Mucosa of descending colon (tissue), 3 donors: ENCODE results near the gene SHANK3. TPM values are rescaled to one million over a fixed set of nuclear protein-coding genes. Genes with fewer than 3 reads are reported as not detected.
"Not testable (repeated sequence)": the region's sequence is repeated elsewhere in the genome, so short reads cannot be mapped to it uniquely, and the experiment has no call there.

Source experiments
- ATAC-seq: fragments of 200-7000 bp; cut with Tn5 transposase; one replicate; pipeline ENCODE4 v1.9.1; 2020; ENCODE audit warnings: mild to moderate bottlenecking, moderate library complexity
- DNase-seq, 3 donors: peaks; one replicate each; pipeline ENCODE4 v3.0.0-alpha.2; 2020
- H3K36me3 ChIP-seq: fragments of 200-600 bp; one replicate; pipeline ENCODE4 v1.8.0; 2021; ENCODE audit warnings: low read depth, mild to moderate bottlenecking
- H3K4me1 ChIP-seq: fragments of 200-600 bp; one replicate; pipeline ENCODE4 v1.8.0; 2021; ENCODE audit warnings: low read depth, mild to moderate bottlenecking
- H3K4me3 ChIP-seq: fragments of 200-600 bp; one replicate; pipeline ENCODE4 v1.8.0; 2021; ENCODE audit warnings: mild to moderate bottlenecking
- H3K9me3 ChIP-seq: fragments of 200-600 bp; one replicate; pipeline ENCODE4 v1.8.0; 2021; ENCODE audit warnings: mild to moderate bottlenecking
- intact Hi-C, 2 donors: fragments of 100-400 bp; cut with DNase I in 1 of 2; cut with micrococcal nuclease in 1 of 2; formaldehyde crosslinking; loops; one replicate each; pipeline versions ENCODE4 v1.11.0 to v1.11.1; 2022; cut with DNase I, micrococcal nuclease
- total RNA-seq, 3 donors: library from RNA; stranded (reverse); fragmentation: NEBNext Ultra II Directional in 2 of 3; extraction: Animal tissue kit (Norgen Biotek cat#: 25700) in 2 of 3; gene quantifications; one replicate each; pipeline versions ENCODE4 v1.2.1 to v1.2.4, GENCODE V29; 2021 to 2023
- TF ChIP-seq, protein P1 (sequence below): fragments of 200-600 bp; IDR thresholded peaks from one replicate; pipeline ENCODE4 v1.8.0; 2022; ENCODE audit warnings: antibody characterized with exemption, mild to moderate bottlenecking
- donor health status: DM: no; HTN: no; CAD: no; lungs with moderate emphysema.
- donor health status: DM: no; HTN: no; CAD: no.
- donor health status: DM: no; HTN: yes; CAD: no.

Gene SHANK3
- total RNA-seq, 3 donors from 2014 or later, result 3.9 to 14.2 (median 7.1) TPM

DNA sequence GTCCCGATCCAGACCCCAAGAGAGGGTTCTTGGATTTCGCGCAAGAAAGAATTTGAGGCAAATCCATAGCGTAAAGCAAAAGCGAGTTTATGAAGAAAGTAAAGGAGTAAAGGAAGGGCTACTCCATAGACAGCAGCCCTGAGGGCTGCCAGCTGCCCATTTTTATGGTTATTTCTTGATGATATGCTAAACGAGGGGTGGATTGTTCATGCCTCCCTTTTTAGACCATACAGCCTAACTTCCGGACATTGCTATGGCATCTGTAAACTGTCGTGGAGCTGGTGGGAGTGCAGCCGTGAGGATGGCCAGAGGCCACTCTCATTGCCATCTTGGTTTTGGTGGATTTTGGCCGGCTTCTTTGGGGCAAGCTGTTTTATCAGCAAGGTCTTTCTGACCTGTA lies 19.4 kb upstream of the SHANK3 start:
- TF ChIP-seq, protein P1, sequence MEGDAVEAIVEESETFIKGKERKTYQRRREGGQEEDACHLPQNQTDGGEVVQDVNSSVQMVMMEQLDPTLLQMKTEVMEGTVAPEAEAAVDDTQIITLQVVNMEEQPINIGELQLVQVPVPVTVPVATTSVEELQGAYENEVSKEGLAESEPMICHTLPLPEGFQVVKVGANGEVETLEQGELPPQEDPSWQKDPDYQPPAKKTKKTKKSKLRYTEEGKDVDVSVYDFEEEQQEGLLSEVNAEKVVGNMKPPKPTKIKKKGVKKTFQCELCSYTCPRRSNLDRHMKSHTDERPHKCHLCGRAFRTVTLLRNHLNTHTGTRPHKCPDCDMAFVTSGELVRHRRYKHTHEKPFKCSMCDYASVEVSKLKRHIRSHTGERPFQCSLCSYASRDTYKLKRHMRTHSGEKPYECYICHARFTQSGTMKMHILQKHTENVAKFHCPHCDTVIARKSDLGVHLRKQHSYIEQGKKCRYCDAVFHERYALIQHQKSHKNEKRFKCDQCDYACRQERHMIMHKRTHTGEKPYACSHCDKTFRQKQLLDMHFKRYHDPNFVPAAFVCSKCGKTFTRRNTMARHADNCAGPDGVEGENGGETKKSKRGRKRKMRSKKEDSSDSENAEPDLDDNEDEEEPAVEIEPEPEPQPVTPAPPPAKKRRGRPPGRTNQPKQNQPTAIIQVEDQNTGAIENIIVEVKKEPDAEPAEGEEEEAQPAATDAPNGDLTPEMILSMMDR, result no peak
- H3K4me1 ChIP-seq, result no peaks in the 10 kb centered on the region
- H3K4me3 ChIP-seq, result no peak overlapping the region
- DNase-seq, result no peak
- no peak for ATAC-seq
- intact Hi-C loops, result no loop called here
- no peaks in the 10 kb centered on the region for H3K36me3 ChIP-seq
- H3K9me3 ChIP-seq, result peaks cover 9% of the 10 kb centered on the region

DNA sequence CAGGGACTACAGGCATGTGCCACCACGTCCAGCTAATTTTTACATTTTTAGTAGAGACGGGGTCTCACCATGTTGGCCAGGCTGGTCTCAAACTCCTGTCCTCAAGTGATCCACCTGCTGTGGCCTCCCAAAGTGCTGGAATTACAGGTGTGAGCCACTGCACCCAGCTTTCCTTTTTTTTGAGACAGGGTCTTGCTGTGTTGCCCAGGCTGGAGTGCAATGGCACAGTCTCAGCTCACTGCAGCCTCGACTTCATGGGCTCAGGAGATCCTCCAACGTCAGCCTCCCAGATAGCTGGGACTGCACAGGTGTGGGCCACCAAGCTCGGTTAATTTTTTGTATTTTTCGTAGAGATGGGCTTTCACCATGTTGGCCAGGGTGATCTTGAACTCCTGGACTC lies 18.0 kb upstream of the SHANK3 start:
- ATAC-seq, H3K4me3 ChIP-seq, DNase-seq, H3K9me3 ChIP-seq, H3K36me3 ChIP-seq, H3K4me1 ChIP-seq, intact Hi-C loops: not testable (repeated sequence)

DNA sequence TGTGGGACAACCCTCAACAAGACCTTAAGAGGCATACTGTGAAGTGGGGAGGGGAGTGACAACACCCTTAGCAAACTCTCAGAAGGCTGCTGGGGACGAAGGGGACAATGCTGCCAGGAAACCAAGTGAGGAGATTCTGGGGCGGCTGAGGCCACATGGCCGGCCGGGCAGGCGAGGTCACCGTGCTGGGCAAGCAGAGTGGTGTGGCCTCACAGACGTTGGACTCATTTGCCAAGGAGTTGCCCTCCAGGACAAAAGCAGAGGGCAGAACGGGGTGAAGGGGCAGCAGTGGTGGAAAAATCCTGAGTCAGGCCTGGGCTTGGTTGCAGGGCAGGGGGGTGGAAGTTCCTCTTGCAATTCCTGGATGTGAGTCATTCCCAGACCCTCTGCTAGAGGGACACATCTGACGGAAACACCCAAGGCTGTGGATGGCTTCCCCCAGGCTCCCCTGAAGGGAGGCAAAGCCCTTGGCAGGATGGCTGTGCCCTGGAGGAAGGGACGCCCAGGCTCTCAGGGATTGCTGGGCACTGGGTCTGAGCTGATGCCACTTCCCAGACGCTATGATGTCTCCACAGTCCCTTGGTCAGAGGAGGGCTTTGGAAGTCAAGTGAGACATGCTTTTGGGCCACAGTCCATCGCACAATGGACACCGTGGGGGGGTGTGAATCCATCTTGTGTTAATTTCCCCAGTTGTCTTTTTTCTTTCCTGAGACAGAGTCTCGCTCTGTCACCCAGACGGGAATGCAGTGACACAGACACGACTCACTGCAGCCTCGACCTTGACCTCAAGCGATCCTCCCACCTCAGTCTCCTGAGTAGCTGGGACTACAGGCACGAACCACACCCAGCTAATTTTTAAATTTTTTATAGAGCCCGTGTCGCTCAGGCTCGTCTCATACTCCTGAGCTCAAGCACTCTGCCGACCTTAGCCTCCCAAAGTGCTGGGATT lies 16.2 kb upstream of the SHANK3 start:
- TF ChIP-seq, protein P1, result no peak
- H3K9me3 ChIP-seq, result no peaks in the 10 kb centered on the region
- intact Hi-C loops, result no loop called here
- no peak for ATAC-seq
- no peak overlapping the region for H3K4me3 ChIP-seq
- DNase-seq, result no peak
- H3K36me3 ChIP-seq, result no peaks in the 10 kb centered on the region
- no peaks in the 10 kb centered on the region for H3K4me1 ChIP-seq

DNA sequence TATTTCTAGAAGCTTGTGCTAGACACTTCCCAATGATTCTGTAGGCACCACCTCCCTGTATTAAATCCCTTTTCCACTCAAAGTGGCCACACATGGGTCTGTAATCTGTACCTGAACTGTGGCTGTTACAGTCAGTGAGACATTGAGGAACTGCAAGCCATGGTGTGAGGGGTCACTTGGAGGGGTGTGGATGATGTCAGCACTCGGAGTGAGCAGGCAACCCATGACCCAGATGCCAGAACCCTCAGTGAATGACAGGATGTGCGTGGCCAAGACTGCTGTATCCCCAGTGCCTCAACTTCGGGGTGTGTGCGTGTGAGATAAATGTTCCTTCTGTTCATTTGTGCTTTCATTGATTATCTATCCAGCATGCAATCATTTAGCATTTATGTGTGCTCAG lies 14.7 kb upstream of the SHANK3 start:
- intact Hi-C loops, result no loop called here
- Histone ChIP-seq H3K4me1 (no peaks in the 10 kb centered on the region), H3K9me3 (no peaks in the 10 kb centered on the region), H3K4me3 (no peak overlapping the region), H3K36me3 (no peaks in the 10 kb centered on the region)
- no peak for DNase-seq
- ATAC-seq, result no peak
- TF ChIP-seq, protein P1, result no peak

DNA sequence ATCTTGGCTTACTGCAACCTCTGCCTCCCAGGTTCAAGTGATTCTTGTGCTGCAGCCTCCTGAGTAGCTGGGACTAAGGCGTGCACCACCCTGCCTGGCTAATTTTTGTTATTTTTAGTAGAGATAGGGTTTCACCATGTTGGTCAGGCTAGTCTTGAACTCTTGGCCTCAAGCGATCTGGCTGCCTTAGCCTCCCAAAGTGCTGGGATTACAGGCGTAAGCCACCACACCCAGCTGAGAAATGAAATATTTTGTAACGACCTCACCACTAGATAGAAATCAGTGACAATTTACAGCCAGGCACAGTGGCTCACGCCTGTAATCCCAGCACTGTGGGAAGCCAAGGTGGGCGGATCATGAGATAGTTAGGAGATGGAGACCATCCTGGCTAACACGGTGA lies 12.9 kb upstream of the SHANK3 start:
- ATAC-seq, intact Hi-C loops, H3K4me1 ChIP-seq, H3K4me3 ChIP-seq, H3K36me3 ChIP-seq, H3K9me3 ChIP-seq, DNase-seq: not testable (repeated sequence)

DNA sequence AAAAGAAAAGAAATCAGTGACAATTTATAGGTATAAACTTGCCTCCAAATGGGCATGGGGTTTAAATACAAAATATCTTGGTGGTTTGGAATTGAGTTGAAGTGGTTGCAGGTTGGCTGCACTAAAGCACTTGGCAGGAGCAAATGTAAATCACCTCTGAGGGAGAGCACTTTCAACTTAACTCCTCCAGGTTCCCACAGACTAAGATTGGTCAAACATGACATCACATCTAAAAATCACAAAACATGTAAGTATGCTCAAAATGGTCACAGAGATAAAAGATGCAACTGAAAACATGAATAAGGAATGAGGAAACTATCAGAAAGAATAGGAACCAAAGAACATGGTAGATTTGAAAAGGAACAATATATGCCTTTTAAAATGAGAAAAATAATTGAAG lies 12.3 kb upstream of the SHANK3 start:
- no peak overlapping the region for H3K4me3 ChIP-seq
- ATAC-seq (no peak), DNase-seq (no peak)
- intact Hi-C loops, result no loop called here
- no peaks in the 10 kb centered on the region for H3K36me3 ChIP-seq
- no peaks in the 10 kb centered on the region for H3K4me1 ChIP-seq
- TF ChIP-seq, protein P1, result no peak
- H3K9me3 ChIP-seq, result no peaks in the 10 kb centered on the region
